VCaP (cell line): Measurements from ENCODE around the gene UBLCP1.

ENCODE experiments used
- H3K27ac ChIP-seq: fragments of 450-650 bp; 2 replicates; pipeline ENCODE4 v1.5.1; 2017
- CTCF ChIP-seq: fragments of 450-650 bp; conservative IDR thresholded peaks from 2 replicates; pipeline ENCODE4 v1.5.1; 2017; ENCODE audit warnings: mild to moderate bottlenecking, moderate library complexity

UBLCP1 gene

GRCh38 chr5:159318448-159318847, 55.4 kb downstream of the UBLCP1 start:
- H3K27ac ChIP-seq = no peak overlapping the region
- no peak for TF ChIP-seq CTCF

- no peak for TF ChIP-seq CTCF
- no peak overlapping the region for H3K27ac ChIP-seq
These were observed 56.3 kb downstream of the UBLCP1 start for GRCh38 chr5:159319363-159319762.

DNA sequence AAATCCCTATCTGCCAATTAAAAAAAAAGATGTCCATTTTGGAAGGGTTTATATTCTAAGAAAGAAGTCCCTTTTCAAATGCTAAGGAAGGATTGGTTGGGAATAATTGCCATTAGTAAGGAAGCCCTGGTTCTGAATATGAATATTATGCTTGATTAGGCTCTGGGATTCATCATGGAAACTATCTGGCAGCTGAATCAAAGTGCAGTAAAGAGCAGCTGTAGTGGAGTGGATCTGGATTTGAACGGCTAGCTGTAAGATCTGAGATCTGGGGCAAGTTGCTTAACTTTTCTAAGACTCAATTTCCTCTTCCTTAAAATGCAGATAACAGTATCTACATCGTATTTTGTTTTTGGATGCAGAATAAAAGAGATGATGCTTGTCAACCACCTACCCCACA, 56.7 kb downstream of the UBLCP1 start:
- H3K27ac ChIP-seq = no peak overlapping the region
- no peak for TF ChIP-seq CTCF

- TF ChIP-seq CTCF = no peak
- no peak overlapping the region for H3K27ac ChIP-seq
These were observed 59.1 kb downstream of the UBLCP1 start for GRCh38 chr5:159322180-159322579.

DNA sequence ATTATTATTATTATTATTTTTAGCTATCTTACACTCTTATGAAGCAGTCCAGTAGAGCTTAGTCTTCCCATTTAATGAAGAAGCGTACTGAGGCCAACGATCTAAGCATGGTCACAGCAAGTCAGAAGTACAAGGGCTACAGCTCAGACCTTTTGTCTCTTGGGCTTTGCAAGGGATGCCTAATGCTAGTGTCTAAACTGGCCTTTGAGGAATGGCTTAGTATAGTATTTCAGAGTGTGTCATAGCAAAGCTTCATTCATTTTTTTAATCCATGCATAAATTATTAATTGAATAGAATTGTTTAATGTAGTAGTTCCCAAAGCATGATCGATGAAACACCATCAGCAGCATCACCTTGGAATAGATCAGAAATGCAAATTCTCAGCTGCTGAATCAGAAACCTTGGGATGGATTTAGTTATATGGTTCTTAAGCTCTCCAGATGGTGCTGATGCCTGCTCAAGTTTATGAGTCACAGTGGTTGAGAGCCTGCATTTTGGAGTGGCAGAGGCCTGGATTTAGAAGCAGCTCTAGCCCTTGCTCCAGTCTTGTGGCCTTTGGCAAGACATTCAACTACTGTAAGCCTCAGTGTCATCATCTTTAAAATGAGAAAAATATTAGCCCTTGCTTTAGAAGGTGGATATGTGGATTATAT, 61.1 kb downstream of the UBLCP1 start:
- H3K27ac ChIP-seq = no peak overlapping the region
- TF ChIP-seq CTCF = no peak

DNA sequence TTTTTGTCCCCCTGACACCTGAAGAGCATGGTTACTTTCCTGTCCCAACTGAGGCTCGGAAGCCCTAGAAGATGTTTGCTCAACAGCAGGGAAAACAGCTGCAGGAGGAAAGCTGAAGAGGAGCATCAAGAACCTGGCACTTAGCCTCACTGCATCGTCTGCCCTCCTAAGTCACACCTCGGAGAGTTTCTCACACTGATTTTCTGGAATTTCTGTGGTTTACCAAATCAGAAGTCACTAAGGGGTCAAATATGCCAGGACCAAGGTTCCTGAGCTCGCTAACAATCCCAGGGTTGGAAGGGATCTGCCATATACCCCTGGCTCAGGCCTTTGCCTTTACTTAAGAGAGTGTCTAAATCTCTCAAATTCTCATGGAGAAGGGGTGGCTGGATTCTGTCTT, 61.9 kb downstream of the UBLCP1 start:
- no peak for TF ChIP-seq CTCF
- no peak overlapping the region for H3K27ac ChIP-seq

DNA sequence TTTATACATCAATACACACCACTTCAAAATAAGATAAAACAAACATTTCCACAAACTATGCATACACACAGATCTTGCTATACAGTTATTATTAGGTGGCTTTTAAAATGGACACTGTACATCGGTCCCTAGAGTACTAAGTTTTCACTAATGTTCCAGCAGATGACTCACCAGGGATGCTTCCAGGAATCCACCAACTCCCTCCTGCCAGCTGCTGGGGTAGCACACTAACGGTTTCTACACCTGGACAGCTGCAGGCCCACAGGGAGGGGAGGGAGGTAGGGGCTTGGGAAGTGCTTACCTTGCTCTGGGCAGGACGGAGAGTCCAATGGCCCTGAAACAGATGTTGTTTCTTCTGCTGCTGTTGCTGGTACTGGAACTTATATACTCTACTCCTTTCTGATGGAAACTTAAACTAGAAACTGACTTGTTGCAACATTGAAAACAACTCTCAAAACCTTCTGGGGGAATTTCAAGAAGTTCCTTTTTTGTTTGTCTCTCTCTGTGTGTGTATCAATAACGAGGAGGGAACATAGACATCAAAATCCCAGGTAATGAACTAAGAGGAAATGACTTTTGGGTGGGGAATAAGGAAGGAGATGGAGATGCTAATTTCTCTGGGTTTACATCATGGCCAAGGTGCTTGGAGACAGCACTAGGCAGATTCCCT, 67.2 kb downstream of the UBLCP1 start, which contains the start of gene IL12B:
IL12B (minus strand) TSS at position 357 of the 670 bp plus-strand sequence. CDS start 3,705 bp downstream, outside the sequence.
- H3K27ac ChIP-seq = peak within 1 kb of the TSS; percentile 58
- TF ChIP-seq CTCF = no peak
